Measurements from ENCODE around the gene ACSL1.
"Not testable (repeated sequence)": the region's sequence is repeated elsewhere in the genome, so short reads cannot be mapped to it uniquely, and the experiment has no call there.

ACSL1 gene

GRCh38 chr4:184825896-184826690 lies at the start of gene ACSL1:
ACSL1 (minus strand) TSS chr4:184825968; CDS start chr4:184803514, 22,454 bp downstream.
- DNase-seq: peak; percentile 87

- DNase-seq: no peak
These were observed 47.3 kb upstream of the ACSL1 start for GRCh38 chr4:184873054-184873453.

GRCh38 chr4:184870718-184871117 lies 45.0 kb upstream of the ACSL1 start:
- DNase-seq: no peak

- DNase-seq: no peak
These were observed 42.9 kb upstream of the ACSL1 start for GRCh38 chr4:184868623-184869022.

- no peak for DNase-seq
These were observed 38.1 kb upstream of the ACSL1 start for GRCh38 chr4:184863916-184864315.

- DNase-seq: no peak
These were observed 35.3 kb upstream of the ACSL1 start for GRCh38 chr4:184861047-184861446.

- no peak for DNase-seq
These were observed 34.4 kb upstream of the ACSL1 start for GRCh38 chr4:184860018-184860779.

GRCh38 chr4:184857441-184858121 lies 31.8 kb upstream of the ACSL1 start:
- no peak for DNase-seq

- DNase-seq: no peak
These were observed 30.5 kb upstream of the ACSL1 start for GRCh38 chr4:184856277-184856609.

- peak; percentile 62 for DNase-seq
These were observed 28.9 kb upstream of the ACSL1 start for GRCh38 chr4:184854673-184855072.

GRCh38 chr4:184853436-184853835 lies 27.7 kb upstream of the ACSL1 start:
- no peak for DNase-seq

- no peak for DNase-seq
These were observed 26.1 kb upstream of the ACSL1 start for GRCh38 chr4:184851886-184852285.

GRCh38 chr4:184851200-184851541 lies 25.4 kb upstream of the ACSL1 start:
- peak; percentile 72 for DNase-seq

- no peak for DNase-seq
These were observed 24.8 kb upstream of the ACSL1 start for GRCh38 chr4:184850431-184851199.

GRCh38 chr4:184850018-184850417 lies 24.2 kb upstream of the ACSL1 start:
- no peak for DNase-seq

GRCh38 chr4:184849185-184849584 lies 23.4 kb upstream of the ACSL1 start:
- DNase-seq: no peak

- peak; percentile 32 for DNase-seq
These were observed 22.7 kb upstream of the ACSL1 start for GRCh38 chr4:184848510-184848909.

GRCh38 chr4:184846531-184846930 lies 20.8 kb upstream of the ACSL1 start:
- DNase-seq: no peak

GRCh38 chr4:184845367-184846021 lies 19.7 kb upstream of the ACSL1 start:
- DNase-seq: no peak

GRCh38 chr4:184844742-184845141 lies 19.0 kb upstream of the ACSL1 start:
- DNase-seq: no peak

- no peak for DNase-seq
These were observed 18.3 kb upstream of the ACSL1 start for GRCh38 chr4:184843984-184844554.

GRCh38 chr4:184839075-184839399 lies 13.3 kb upstream of the ACSL1 start:
- DNase-seq: not testable (repeated sequence)
